Gastrocnemius medialis (tissue), 4 donors: ENCODE results near the gene ASMTL. TPM values are rescaled to one million over a fixed set of nuclear protein-coding genes. Genes with fewer than 3 reads are reported as not detected.
"Not testable (repeated sequence)": the region's sequence is repeated elsewhere in the genome, so short reads cannot be mapped to it uniquely, and the experiment has no call there.

ENCODE experiments used
- ATAC-seq, 2 donors: fragments of 150-250 bp; one replicate each; pipeline ENCODE4 v1.9.1; 2016
- DNase-seq, 2 donors: peaks; one replicate each; pipeline ENCODE4 v3.0.0-alpha.2; 2019
- H3K27ac ChIP-seq, 4 donors: fragments of 200-600 bp; sonication (generic); 1 replicate in 1 of 4; 2 replicates in 3 of 4; pipeline ENCODE4 v1.5.1; 2016 to 2018; ENCODE audit warnings: mild to moderate bottlenecking in 2 of 4, moderate library complexity in 1 of 4
- H3K27me3 ChIP-seq, 3 donors: fragments of 200-600 bp; sonication (generic) in 2 of 3; 1 replicate in 1 of 3; 2 replicates in 2 of 3; pipeline versions ENCODE4 v1.5.1 to v1.6.0; 2016 to 2019; ENCODE audit warnings: mild to moderate bottlenecking in 1 of 3, moderate library complexity in 1 of 3
- H3K36me3 ChIP-seq, 2 donors: fragments of 200-600 bp; sonication (generic) in 1 of 2; one replicate each; pipeline ENCODE4 v1.5.1; 2017 to 2018
- H3K4me1 ChIP-seq, 2 donors: fragments of 200-600 bp; sonication (generic) in 1 of 2; one replicate each; pipeline ENCODE4 v1.5.1; 2016 to 2017; ENCODE audit warnings: mild to moderate bottlenecking in 2 of 2
- H3K4me3 ChIP-seq, 4 donors: fragments of 200-600 bp; sonication (generic) in 3 of 4; 1 replicate in 1 of 4; 2 replicates in 3 of 4; pipeline ENCODE4 v1.5.1; 2016 to 2019; ENCODE audit warnings: mild to moderate bottlenecking in 2 of 4
- H3K9me3 ChIP-seq, 3 donors: fragments of 200-600 bp; sonication (generic) in 2 of 3; 1 replicate in 1 of 3; 2 replicates in 2 of 3; pipeline ENCODE4 v1.5.1; 2016 to 2019
- POLR2A ChIP-seq, 2 donors: fragments of 450-650 bp; IDR thresholded peaks; one replicate each; pipeline ENCODE4 v1.6.1; 2017; ENCODE audit warnings: antibody characterized with exemption in 2 of 2, mild to moderate bottlenecking in 2 of 2, moderate library complexity in 2 of 2
- in situ Hi-C, 4 donors: fragments of 200-750 bp; cut with MboI; loops; one replicate each; pipeline versions ENCODE4 v1.15.0 to v1.8.0; 2017; ENCODE audit warnings: low sequenced_read_pairs in 4 of 4
- intact Hi-C: fragments of 100-400 bp; cut with DNase I; formaldehyde crosslinking; loops from one replicate; pipeline ENCODE4 v1.15.1; 2023; ENCODE audit warnings: low total_unique reads
- total RNA-seq, 4 donors: library from RNA; depleted of rRNA; stranded (reverse); fragments of >200 nt; gene quantifications; one replicate each; pipeline versions ENCODE4 v1.1.0 to v1.2.3, GENCODE V29; 2016
- TF ChIP-seq, protein P1 (sequence below), 5 experiments: fragments of 450-650 bp in 3 of 5; fragments of 200-600 bp in 2 of 5; sonication (generic) in 2 of 5; IDR thresholded peaks in 4 of 5; conservative IDR thresholded peaks in 1 of 5; 1 replicate in 4 of 5; 2 replicates in 1 of 5; pipeline ENCODE4 v1.5.1; 2016 to 2019; ENCODE audit warnings: antibody characterized with exemption in 5 of 5, mild to moderate bottlenecking in 3 of 5, moderate library complexity in 3 of 5

Gene ASMTL
- total RNA-seq, 4 donors from 2014 or later: 13.6 to 19.5 (median 13.9) TPM

DNA sequence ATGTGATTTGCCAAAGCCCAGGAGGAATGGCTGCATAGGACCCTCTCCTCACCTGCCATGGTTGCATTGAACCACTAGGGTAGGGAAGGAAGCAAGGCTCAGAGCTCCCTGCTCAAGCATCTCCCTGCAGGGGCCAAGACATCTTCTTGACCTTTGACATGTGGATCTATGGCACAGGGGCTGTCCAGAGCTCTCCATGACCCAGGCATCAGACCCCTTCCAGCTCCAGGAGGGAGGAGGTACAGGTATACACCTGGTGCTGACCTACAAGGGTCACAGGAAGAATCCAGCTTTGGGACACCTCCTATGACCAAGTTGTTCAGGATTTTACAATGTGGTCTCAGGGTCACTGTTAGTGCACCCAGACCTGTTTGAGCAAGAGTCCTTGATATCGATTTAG is 23.2 kb upstream of the ASMTL start:
- Histone ChIP-seq H3K4me1 (no peaks in the 10 kb centered on the region), H3K27ac (no peak overlapping the region), H3K9me3 (no peaks in the 10 kb centered on the region), H3K4me3 (no peak overlapping the region), H3K27me3 (peaks cover 0 to 5% (median 0%) of the 10 kb centered on the region in 3 donors), H3K36me3 (no peaks in the 10 kb centered on the region)
- intact Hi-C loops (no loop called here), in situ Hi-C loops (no loop called here)
- TF ChIP-seq, protein P1, sequence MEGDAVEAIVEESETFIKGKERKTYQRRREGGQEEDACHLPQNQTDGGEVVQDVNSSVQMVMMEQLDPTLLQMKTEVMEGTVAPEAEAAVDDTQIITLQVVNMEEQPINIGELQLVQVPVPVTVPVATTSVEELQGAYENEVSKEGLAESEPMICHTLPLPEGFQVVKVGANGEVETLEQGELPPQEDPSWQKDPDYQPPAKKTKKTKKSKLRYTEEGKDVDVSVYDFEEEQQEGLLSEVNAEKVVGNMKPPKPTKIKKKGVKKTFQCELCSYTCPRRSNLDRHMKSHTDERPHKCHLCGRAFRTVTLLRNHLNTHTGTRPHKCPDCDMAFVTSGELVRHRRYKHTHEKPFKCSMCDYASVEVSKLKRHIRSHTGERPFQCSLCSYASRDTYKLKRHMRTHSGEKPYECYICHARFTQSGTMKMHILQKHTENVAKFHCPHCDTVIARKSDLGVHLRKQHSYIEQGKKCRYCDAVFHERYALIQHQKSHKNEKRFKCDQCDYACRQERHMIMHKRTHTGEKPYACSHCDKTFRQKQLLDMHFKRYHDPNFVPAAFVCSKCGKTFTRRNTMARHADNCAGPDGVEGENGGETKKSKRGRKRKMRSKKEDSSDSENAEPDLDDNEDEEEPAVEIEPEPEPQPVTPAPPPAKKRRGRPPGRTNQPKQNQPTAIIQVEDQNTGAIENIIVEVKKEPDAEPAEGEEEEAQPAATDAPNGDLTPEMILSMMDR (IDR thresholded peaks at IDR 0.05 in 4 of 5, conservative IDR thresholded peaks at IDR 0.05 in 1 of 5): no peak
- ATAC-seq: no peak
- DNase-seq: no peak

DNA sequence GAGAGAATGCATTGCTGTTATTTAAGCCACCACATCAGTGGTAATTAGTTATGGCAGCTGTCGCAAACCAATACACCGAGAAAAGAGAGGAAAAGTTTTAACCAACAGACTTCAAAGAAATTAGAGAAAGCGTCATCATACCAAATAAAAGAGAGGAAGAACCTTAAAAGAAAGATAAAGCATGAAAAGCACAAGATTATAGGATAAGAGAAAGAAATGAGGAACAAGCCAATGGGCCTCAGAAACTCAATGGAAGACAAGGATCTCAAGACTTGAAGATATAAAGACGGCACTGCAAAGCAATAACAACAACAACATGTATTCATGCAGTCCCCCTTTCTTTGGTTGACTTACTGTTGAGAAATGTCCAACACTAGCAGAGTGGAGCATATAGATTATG is 22.8 kb upstream of the ASMTL start:
- no peak for DNase-seq
- H3K36me3 ChIP-seq: no peaks in the 10 kb centered on the region
- TF ChIP-seq, protein P1 (IDR thresholded peaks at IDR 0.05 in 4 of 5, conservative IDR thresholded peaks at IDR 0.05 in 1 of 5): no peak
- TF ChIP-seq POLR2A (IDR thresholded peaks at IDR 0.05): no peak
- H3K27me3 ChIP-seq: peaks cover 0 to 5% (median 0%) of the 10 kb centered on the region in 3 donors
- intact Hi-C loops (no loop called here), in situ Hi-C loops (no loop called here)
- no peak overlapping the region for H3K27ac ChIP-seq
- no peak for ATAC-seq
- no peaks in the 10 kb centered on the region for H3K9me3 ChIP-seq
- no peaks in the 10 kb centered on the region for H3K4me1 ChIP-seq
- no peak overlapping the region for H3K4me3 ChIP-seq

GRCh38 chrX:1474593-1474992 is 21.9 kb upstream of the ASMTL start:
- intact Hi-C loops, H3K4me1 ChIP-seq, DNase-seq, H3K36me3 ChIP-seq, ATAC-seq, H3K9me3 ChIP-seq, H3K4me3 ChIP-seq, H3K27me3 ChIP-seq, H3K27ac ChIP-seq: not testable (repeated sequence)
- in situ Hi-C loops: loop anchor here (25.0 kb wide), 2 partner anchors 113 to 1138 kb away; partner anchors contain the start of gene AKAP17A (in 2 of the 4)

- in situ Hi-C loops: loop anchor here (25.0 kb wide), 2 partner anchors 114 to 1139 kb away; partner anchors contain the start of gene AKAP17A (in 2 of the 4)
Measured at GRCh38 chrX:1472975-1473374, 20.3 kb upstream of the ASMTL start.

DNA sequence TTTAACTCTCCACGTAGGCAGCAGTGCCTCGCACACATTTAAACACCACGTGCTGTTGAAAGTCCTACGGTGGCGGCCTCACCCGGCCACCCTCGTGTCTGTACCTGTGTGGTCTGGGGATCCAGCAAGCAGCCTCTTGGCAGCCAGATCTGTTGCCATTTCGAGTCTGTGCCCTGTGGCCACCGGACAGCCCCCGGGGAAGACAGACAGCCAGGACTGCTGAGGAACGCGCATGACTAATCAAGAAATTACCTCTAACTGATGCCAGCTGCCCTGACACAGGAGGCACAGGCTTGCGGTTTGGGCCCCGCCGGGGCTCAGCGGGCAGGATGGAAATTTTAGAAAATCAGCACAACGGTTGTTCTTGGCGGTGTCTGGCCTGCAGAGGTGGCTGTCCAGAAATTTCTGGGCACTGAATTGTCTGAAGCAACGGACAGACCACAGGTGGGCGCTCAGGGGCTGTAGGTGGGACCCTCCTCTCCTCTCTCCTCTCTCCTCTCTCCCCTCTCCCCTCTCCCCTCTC is 15.6 kb upstream of the ASMTL start:
- DNase-seq: no peak
- Histone ChIP-seq H3K4me1 (no peaks in the 10 kb centered on the region), H3K9me3 (no peaks in the 10 kb centered on the region), H3K27ac (no peak overlapping the region), H3K36me3 (no peaks in the 10 kb centered on the region), H3K4me3 (no peak overlapping the region), H3K27me3 (peaks cover 12 to 22% (median 16%) of the 10 kb centered on the region in 3 donors)
- TF ChIP-seq, protein P1 (IDR thresholded peaks at IDR 0.05 in 4 of 5, conservative IDR thresholded peaks at IDR 0.05 in 1 of 5): no peak
- TF ChIP-seq POLR2A (IDR thresholded peaks at IDR 0.05): no peak
- intact Hi-C loops (no loop called here), in situ Hi-C loops (loop anchor here (10.0 to 25.0 kb wide), 3 partner anchors 116 to 1144 kb away; partner anchors contain the start of gene AKAP17A (in 2 of the 4))
- no peak for ATAC-seq

More at GRCh38 chrX:1472975-1473374, 20.3 kb upstream of the ASMTL start:
- no peaks in the 10 kb centered on the region for H3K36me3 ChIP-seq
- H3K4me1 ChIP-seq: no peaks in the 10 kb centered on the region
- intact Hi-C loops: no loop called here
- no peak overlapping the region for H3K4me3 ChIP-seq
- H3K9me3 ChIP-seq: no peaks in the 10 kb centered on the region
- H3K27me3 ChIP-seq: peaks cover 3 to 9% (median 4%) of the 10 kb centered on the region in 3 donors
- ATAC-seq: no peak
- no peak for DNase-seq
- TF ChIP-seq POLR2A (IDR thresholded peaks at IDR 0.05): no peak
- TF ChIP-seq, protein P1 (IDR thresholded peaks at IDR 0.05 in 4 of 5, conservative IDR thresholded peaks at IDR 0.05 in 1 of 5): no peak
- H3K27ac ChIP-seq: no peak overlapping the region
